Fibroblast of lung (primary cell): ENCODE data around the gene ZFPL1.

Experiments used
- EZH2 ChIP-seq: IDR thresholded peaks from 2 replicates; pipeline ENCODE4 v1.5.1; 2012; ENCODE audit warnings: low read length, control low read depth, mild to moderate bottlenecking; ENCODE audit errors: missing control alignments
- TF ChIP-seq, protein P1 (sequence below), 2 donors: IDR thresholded peaks in 1 of 2; conservative IDR thresholded peaks in 1 of 2; 1 replicate in 1 of 2; 2 replicates in 1 of 2; pipeline ENCODE4 v1.5.1; 2011 to 2012; ENCODE audit warnings: low read length in 2 of 2, control low read depth in 1 of 2, inconsistent platforms in 1 of 2, low read depth in 1 of 2, mild to moderate bottlenecking in 1 of 2

DNA sequence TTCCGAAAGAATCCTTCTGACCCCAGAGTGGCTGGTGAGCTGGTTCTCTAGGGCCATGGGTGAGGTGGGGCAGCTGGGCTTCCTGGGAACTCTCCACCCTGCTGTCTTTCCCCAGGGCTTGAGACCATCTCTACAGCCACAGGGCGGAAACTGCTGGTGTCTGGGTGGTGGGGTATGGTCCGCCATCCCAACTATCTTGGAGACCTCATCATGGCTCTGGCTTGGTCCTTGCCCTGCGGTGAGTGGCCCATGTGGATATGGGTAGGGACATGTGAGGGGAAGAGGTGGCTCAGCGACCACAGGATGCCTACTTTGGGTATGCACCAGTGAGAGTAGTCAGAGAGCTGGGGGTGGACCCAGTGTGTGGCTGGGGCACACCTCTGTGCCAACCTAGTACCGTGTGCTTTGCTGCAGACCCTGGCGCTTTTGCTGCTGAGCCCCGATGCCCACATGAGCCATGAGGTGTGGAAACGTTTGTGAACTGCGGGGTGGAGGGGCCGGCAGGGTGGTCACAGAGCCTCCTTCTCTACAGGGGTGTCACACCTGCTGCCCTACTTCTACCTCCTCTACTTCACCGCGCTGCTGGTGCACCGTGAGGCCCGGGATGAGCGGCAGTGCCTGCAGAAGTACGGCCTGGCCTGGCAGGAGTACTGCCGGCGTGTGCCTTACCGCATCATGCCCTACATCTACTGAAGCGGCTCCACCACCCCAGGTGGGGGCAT lies 31.5 kb downstream of the ZFPL1 start:
- TF ChIP-seq, protein P1, sequence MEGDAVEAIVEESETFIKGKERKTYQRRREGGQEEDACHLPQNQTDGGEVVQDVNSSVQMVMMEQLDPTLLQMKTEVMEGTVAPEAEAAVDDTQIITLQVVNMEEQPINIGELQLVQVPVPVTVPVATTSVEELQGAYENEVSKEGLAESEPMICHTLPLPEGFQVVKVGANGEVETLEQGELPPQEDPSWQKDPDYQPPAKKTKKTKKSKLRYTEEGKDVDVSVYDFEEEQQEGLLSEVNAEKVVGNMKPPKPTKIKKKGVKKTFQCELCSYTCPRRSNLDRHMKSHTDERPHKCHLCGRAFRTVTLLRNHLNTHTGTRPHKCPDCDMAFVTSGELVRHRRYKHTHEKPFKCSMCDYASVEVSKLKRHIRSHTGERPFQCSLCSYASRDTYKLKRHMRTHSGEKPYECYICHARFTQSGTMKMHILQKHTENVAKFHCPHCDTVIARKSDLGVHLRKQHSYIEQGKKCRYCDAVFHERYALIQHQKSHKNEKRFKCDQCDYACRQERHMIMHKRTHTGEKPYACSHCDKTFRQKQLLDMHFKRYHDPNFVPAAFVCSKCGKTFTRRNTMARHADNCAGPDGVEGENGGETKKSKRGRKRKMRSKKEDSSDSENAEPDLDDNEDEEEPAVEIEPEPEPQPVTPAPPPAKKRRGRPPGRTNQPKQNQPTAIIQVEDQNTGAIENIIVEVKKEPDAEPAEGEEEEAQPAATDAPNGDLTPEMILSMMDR (conservative IDR thresholded peaks at IDR 0.05 in 1 of 2, IDR thresholded peaks at IDR 0.05 in 1 of 2; ENCODE audit: low read depth in 1 of 2, low read length in 2 of 2) = no peak
- no peak for TF ChIP-seq EZH2
